ENCODE measurements around the gene TMEM263.

- TF ChIP-seq REST (IDR thresholded peaks at IDR 0.05; ENCODE audit: insufficient read depth in 1 of 2, low read depth in 2 of 2, low read length in 1 of 2) (no peak), POLR2AphosphoS5 (IDR thresholded peaks at IDR 0.05; ENCODE audit: low read depth, low read length) (no peak), TCF7L2 (IDR thresholded peaks at IDR 0.05; ENCODE audit: low read depth, low read length) (no peak), SIN3A (IDR thresholded peaks at IDR 0.05; ENCODE audit: borderline replicate concordance, insufficient read depth, low read depth, low read length) (no peak)
- TF ChIP-seq, protein P1, sequence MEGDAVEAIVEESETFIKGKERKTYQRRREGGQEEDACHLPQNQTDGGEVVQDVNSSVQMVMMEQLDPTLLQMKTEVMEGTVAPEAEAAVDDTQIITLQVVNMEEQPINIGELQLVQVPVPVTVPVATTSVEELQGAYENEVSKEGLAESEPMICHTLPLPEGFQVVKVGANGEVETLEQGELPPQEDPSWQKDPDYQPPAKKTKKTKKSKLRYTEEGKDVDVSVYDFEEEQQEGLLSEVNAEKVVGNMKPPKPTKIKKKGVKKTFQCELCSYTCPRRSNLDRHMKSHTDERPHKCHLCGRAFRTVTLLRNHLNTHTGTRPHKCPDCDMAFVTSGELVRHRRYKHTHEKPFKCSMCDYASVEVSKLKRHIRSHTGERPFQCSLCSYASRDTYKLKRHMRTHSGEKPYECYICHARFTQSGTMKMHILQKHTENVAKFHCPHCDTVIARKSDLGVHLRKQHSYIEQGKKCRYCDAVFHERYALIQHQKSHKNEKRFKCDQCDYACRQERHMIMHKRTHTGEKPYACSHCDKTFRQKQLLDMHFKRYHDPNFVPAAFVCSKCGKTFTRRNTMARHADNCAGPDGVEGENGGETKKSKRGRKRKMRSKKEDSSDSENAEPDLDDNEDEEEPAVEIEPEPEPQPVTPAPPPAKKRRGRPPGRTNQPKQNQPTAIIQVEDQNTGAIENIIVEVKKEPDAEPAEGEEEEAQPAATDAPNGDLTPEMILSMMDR (IDR thresholded peaks at IDR 0.05), result no peak
Observed at GRCh38 chr12:106973545-106973944, 17.8 kb downstream of the TMEM263 start.
